HepG2 (cell line): ENCODE measurements around the gene PRMT5. TPM values are rescaled to one million over a fixed set of nuclear protein-coding genes. Genes with fewer than 3 reads are reported as not detected.

ENCODE experiments used
- ARID2 ChIP-seq: sonication (generic); formaldehyde crosslinking; IDR thresholded peaks from 2 replicates; pipeline ENCODE4 v1.8.1; 2022; ENCODE audit warnings: mild to moderate bottlenecking, missing genetic modification reagents, borderline replicate concordance
- GFI1 ChIP-seq: sonication (generic); formaldehyde crosslinking; IDR thresholded peaks from 2 replicates; pipeline ENCODE4 v1.5.0; 2020; ENCODE audit warnings: missing genetic modification reagents, mild to moderate bottlenecking, borderline replicate concordance
- GPN1 ChIP-seq: sonication (generic); formaldehyde crosslinking; IDR thresholded peaks from 2 replicates; pipeline ENCODE4 v1.5.1; 2020; ENCODE audit warnings: missing genetic modification reagents, borderline replicate concordance
- TBL1XR1 ChIP-seq: fragments of 150-350 bp; IDR thresholded peaks from 2 replicates; pipeline ENCODE4 v1.6.1; 2014; ENCODE audit warnings: borderline replicate concordance, low read length; ENCODE audit not compliant: partially characterized antibody
- THAP11 ChIP-seq: IDR thresholded peaks from 2 replicates; pipeline ENCODE4 v1.6.1; 2016; ENCODE audit warnings: missing biosample characterization, missing genetic modification reagents
- ZFP82 ChIP-seq: sonication (generic); formaldehyde crosslinking; IDR thresholded peaks from 2 replicates; pipeline ENCODE4 v1.5.1; 2020; ENCODE audit warnings: mild to moderate bottlenecking, missing genetic modification reagents, borderline replicate concordance
- ZNF10 ChIP-seq: sonication (generic); formaldehyde crosslinking; IDR thresholded peaks from 2 replicates; pipeline ENCODE4 v1.4.0; 2020; ENCODE audit warnings: mild to moderate bottlenecking, low read depth, missing genetic modification reagents, borderline replicate concordance
- ZNF333 ChIP-seq: sonication (generic); formaldehyde crosslinking; IDR thresholded peaks from 2 replicates; pipeline ENCODE4 v1.4.0; 2020; ENCODE audit warnings: mild to moderate bottlenecking, missing genetic modification reagents, borderline replicate concordance
- ZNF652 ChIP-seq: IDR thresholded peaks from 2 replicates; pipeline ENCODE4 v1.6.1; 2016; ENCODE audit warnings: low read depth, borderline replicate concordance
- ZNF878 ChIP-seq: sonication (generic); formaldehyde crosslinking; IDR thresholded peaks from 2 replicates; pipeline ENCODE4 v1.8.1; 2023; ENCODE audit warnings: mild to moderate bottlenecking, missing genetic modification reagents, moderate library complexity
- ZSCAN12 ChIP-seq: sonication (generic); formaldehyde crosslinking; IDR thresholded peaks from 2 replicates; pipeline ENCODE4 v1.9.0; 2021; ENCODE audit warnings: mild to moderate bottlenecking, missing genetic modification reagents
- polyA plus RNA-seq, 8 experiments: library from polyadenylated mRNA; depleted of rRNA in 3 of 8; stranded (reverse) in 7 of 8; unstranded in 1 of 8; fragments of >200 nt; fragmentation: Illumina TruSeq in 4 of 8; extraction: Trizol in 4 of 8; gene quantifications; 2 replicates each; pipeline versions ENCODE4 v1.2.1 to v1.2.3, GENCODE V29; 2011 to 2016; ENCODE audit warnings: low read depth in 4 of 8, missing spikeins in 1 of 8, mixed read lengths in 1 of 8; ENCODE audit not compliant: insufficient read depth in 1 of 8
- total RNA-seq, 5 experiments: library from RNA; depleted of rRNA; stranded (reverse); fragments of >200 nt; fragmentation: Illumina TruSeq; extraction: Trizol; gene quantifications; 2 replicates each; pipeline ENCODE4 v1.2.3, GENCODE V29; 2016; ENCODE audit warnings: low read depth in 1 of 5
- TF ChIP-seq, protein P1 (sequence below): sonication (generic); formaldehyde crosslinking; IDR thresholded peaks from 2 replicates; pipeline ENCODE4 v1.4.0; 2020; ENCODE audit warnings: missing genetic modification reagents, borderline replicate concordance
- TF ChIP-seq, protein P2 (sequence below): sonication (generic); formaldehyde crosslinking; IDR thresholded peaks from 2 replicates; pipeline ENCODE4 v1.5.0; 2020; ENCODE audit warnings: mild to moderate bottlenecking, missing genetic modification reagents
- TF ChIP-seq, protein P3 (sequence below): sonication (generic); formaldehyde crosslinking; IDR thresholded peaks from 2 replicates; pipeline ENCODE4 v1.4.0; 2020; ENCODE audit warnings: missing genetic modification reagents
- TF ChIP-seq, protein P4 (sequence below): sonication (generic); formaldehyde crosslinking; IDR thresholded peaks from 2 replicates; pipeline ENCODE4 v1.8.1; 2023; ENCODE audit warnings: missing genetic modification reagents, inconsistent platforms, borderline replicate concordance
- TF ChIP-seq, protein P5 (sequence below): IDR thresholded peaks from 2 replicates; pipeline ENCODE4 v1.6.1; 2012; ENCODE audit warnings: low read depth, low read length, improper control_type of control experiment

The PRMT5 gene
- total and polyA plus RNA-seq, 2 of the 13 experiments (the other 11 are each of a cell fraction or from before 2014, with no cell fraction given), result 210 to 354 TPM

DNA sequence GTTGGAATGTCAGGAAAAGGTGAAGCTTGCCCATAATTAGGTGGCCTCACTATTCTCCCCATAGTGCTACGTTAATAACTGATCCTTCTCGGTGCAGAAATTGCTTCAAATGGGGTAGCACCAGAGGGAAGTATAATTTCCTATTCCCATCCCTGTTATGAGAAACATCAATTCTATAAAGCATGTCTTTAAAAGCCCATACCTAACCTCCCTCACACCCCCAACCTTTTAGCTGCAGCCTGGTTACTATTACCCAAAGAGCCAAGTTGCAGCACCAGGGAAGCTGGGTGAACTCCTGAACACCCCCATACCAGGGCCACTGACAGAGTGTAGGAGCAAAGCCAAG, 25.5 kb downstream of the PRMT5 start (continued):
- TF ChIP-seq, protein P1, sequence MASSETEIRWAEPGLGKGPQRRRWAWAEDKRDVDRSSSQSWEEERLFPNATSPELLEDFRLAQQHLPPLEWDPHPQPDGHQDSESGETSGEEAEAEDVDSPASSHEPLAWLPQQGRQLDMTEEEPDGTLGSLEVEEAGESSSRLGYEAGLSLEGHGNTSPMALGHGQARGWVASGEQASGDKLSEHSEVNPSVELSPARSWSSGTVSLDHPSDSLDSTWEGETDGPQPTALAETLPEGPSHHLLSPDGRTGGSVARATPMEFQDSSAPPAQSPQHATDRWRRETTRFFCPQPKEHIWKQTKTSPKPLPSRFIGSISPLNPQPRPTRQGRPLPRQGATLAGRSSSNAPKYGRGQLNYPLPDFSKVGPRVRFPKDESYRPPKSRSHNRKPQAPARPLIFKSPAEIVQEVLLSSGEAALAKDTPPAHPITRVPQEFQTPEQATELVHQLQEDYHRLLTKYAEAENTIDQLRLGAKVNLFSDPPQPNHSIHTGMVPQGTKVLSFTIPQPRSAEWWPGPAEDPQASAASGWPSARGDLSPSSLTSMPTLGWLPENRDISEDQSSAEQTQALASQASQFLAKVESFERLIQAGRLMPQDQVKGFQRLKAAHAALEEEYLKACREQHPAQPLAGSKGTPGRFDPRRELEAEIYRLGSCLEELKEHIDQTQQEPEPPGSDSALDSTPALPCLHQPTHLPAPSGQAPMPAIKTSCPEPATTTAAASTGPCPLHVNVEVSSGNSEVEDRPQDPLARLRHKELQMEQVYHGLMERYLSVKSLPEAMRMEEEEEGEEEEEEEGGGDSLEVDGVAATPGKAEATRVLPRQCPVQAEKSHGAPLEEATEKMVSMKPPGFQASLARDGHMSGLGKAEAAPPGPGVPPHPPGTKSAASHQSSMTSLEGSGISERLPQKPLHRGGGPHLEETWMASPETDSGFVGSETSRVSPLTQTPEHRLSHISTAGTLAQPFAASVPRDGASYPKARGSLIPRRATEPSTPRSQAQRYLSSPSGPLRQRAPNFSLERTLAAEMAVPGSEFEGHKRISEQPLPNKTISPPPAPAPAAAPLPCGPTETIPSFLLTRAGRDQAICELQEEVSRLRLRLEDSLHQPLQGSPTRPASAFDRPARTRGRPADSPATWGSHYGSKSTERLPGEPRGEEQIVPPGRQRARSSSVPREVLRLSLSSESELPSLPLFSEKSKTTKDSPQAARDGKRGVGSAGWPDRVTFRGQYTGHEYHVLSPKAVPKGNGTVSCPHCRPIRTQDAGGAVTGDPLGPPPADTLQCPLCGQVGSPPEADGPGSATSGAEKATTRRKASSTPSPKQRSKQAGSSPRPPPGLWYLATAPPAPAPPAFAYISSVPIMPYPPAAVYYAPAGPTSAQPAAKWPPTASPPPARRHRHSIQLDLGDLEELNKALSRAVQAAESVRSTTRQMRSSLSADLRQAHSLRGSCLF (CRISPR knock-in tag), result no peak
- TF ChIP-seq, protein P2, sequence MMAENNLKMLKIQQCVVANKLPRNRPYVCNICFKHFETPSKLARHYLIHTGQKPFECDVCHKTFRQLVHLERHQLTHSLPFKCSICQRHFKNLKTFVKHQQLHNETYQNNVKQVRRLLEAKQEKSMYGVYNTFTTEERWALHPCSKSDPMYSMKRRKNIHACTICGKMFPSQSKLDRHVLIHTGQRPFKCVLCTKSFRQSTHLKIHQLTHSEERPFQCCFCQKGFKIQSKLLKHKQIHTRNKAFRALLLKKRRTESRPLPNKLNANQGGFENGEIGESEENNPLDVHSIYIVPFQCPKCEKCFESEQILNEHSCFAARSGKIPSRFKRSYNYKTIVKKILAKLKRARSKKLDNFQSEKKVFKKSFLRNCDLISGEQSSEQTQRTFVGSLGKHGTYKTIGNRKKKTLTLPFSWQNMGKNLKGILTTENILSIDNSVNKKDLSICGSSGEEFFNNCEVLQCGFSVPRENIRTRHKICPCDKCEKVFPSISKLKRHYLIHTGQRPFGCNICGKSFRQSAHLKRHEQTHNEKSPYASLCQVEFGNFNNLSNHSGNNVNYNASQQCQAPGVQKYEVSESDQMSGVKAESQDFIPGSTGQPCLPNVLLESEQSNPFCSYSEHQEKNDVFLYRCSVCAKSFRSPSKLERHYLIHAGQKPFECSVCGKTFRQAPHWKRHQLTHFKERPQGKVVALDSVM (CRISPR knock-in tag), result no peak
- TF ChIP-seq TBL1XR1, result no peak
- no peak for TF ChIP-seq ZNF652 (CRISPR knock-in tag)
- TF ChIP-seq, protein P3, sequence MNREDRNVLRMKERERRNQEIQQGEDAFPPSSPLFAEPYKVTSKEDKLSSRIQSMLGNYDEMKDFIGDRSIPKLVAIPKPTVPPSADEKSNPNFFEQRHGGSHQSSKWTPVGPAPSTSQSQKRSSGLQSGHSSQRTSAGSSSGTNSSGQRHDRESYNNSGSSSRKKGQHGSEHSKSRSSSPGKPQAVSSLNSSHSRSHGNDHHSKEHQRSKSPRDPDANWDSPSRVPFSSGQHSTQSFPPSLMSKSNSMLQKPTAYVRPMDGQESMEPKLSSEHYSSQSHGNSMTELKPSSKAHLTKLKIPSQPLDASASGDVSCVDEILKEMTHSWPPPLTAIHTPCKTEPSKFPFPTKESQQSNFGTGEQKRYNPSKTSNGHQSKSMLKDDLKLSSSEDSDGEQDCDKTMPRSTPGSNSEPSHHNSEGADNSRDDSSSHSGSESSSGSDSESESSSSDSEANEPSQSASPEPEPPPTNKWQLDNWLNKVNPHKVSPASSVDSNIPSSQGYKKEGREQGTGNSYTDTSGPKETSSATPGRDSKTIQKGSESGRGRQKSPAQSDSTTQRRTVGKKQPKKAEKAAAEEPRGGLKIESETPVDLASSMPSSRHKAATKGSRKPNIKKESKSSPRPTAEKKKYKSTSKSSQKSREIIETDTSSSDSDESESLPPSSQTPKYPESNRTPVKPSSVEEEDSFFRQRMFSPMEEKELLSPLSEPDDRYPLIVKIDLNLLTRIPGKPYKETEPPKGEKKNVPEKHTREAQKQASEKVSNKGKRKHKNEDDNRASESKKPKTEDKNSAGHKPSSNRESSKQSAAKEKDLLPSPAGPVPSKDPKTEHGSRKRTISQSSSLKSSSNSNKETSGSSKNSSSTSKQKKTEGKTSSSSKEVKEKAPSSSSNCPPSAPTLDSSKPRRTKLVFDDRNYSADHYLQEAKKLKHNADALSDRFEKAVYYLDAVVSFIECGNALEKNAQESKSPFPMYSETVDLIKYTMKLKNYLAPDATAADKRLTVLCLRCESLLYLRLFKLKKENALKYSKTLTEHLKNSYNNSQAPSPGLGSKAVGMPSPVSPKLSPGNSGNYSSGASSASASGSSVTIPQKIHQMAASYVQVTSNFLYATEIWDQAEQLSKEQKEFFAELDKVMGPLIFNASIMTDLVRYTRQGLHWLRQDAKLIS, result no peak
- TF ChIP-seq THAP11 (CRISPR knock-in tag), result no peak
- TF ChIP-seq ZNF878 (CRISPR knock-in tag), result no peak
- no peak for TF ChIP-seq ZNF10 (CRISPR knock-in tag)
- TF ChIP-seq, protein P4, sequence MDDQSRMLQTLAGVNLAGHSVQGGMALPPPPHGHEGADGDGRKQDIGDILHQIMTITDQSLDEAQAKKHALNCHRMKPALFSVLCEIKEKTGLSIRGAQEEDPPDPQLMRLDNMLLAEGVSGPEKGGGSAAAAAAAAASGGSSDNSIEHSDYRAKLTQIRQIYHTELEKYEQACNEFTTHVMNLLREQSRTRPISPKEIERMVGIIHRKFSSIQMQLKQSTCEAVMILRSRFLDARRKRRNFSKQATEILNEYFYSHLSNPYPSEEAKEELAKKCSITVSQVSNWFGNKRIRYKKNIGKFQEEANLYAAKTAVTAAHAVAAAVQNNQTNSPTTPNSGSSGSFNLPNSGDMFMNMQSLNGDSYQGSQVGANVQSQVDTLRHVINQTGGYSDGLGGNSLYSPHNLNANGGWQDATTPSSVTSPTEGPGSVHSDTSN (CRISPR knock-in tag), result no peak
- TF ChIP-seq ZFP82 (CRISPR knock-in tag), result peak; percentile 90; the same call in 1 of the 2 replicates
- TF ChIP-seq GFI1 (CRISPR knock-in tag), result no peak
- TF ChIP-seq, protein P5, sequence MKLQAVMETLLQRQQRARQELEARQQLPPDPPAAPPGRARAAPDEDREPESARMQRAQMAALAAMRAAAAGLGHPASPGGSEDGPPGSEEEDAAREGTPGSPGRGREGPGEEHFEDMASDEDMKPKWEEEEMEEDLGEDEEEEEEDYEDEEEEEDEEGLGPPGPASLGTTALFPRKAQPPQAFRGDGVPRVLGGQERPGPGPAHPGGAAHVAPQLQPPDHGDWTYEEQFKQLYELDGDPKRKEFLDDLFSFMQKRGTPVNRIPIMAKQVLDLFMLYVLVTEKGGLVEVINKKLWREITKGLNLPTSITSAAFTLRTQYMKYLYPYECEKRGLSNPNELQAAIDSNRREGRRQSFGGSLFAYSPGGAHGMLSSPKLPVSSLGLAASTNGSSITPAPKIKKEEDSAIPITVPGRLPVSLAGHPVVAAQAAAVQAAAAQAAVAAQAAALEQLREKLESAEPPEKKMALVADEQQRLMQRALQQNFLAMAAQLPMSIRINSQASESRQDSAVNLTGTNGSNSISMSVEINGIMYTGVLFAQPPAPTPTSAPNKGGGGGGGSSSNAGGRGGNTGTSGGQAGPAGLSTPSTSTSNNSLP, result no peak
- TF ChIP-seq GPN1 (CRISPR knock-in tag), result no peak
- 0 out of 2 replicates have a peak, but pooled peaks have one; percentile 11 for TF ChIP-seq ZSCAN12 (CRISPR knock-in tag)
- TF ChIP-seq ZNF333, result no peak; the same call in 1 of the 2 replicates
- TF ChIP-seq ARID2 (CRISPR knock-in tag), result no peak
